ENCODE measurements around the gene KCNMA1.

KCNMA1 gene

DNA sequence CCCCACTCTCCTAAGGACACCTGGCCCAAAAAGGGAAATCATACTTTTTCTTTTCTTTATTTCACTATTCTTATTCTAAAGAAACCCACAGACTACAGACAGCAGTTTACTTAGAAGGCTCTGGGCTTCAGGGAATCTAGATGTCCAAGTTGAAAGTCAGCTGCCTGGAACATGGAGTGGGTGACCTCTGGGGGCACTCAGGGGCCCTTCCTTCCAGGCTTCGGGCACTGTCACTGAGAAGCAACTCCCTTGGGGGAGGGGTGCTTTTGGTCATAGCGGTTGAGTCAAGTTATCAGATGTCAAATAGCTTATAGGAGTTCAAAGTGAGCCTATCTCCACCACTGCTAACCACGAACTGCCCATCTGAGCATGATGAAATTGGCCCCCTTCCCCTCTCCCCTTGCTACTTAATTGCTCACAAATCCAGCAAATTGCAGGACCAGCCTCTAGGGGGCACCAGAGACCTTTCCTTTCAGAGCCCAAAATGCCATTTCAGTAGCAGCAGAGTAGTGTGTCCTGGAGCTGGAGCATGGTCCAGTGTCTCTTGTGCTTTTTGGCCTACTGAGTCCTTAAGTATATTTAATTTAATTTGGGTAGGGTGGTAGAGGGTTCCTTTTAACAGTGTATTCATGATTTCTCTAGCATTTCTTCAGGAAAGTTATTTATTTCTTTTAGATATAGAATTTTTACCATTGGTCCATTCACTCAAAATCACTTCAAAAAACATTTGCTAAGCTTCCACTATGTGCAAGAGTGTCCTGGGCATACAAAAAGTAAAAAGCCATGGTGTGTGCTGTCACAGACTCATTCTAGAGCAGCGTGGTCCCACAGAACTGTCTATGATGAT, 463.8 kb downstream of the KCNMA1 start:
- peak; percentile 79 for DNase-seq (ENCODE audit: low read depth)
- no peak overlapping the region for H3K4me3 ChIP-seq (ENCODE audit: low read depth, low read length)
- TF ChIP-seq, protein P1, sequence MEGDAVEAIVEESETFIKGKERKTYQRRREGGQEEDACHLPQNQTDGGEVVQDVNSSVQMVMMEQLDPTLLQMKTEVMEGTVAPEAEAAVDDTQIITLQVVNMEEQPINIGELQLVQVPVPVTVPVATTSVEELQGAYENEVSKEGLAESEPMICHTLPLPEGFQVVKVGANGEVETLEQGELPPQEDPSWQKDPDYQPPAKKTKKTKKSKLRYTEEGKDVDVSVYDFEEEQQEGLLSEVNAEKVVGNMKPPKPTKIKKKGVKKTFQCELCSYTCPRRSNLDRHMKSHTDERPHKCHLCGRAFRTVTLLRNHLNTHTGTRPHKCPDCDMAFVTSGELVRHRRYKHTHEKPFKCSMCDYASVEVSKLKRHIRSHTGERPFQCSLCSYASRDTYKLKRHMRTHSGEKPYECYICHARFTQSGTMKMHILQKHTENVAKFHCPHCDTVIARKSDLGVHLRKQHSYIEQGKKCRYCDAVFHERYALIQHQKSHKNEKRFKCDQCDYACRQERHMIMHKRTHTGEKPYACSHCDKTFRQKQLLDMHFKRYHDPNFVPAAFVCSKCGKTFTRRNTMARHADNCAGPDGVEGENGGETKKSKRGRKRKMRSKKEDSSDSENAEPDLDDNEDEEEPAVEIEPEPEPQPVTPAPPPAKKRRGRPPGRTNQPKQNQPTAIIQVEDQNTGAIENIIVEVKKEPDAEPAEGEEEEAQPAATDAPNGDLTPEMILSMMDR (IDR thresholded peaks at IDR 0.05; ENCODE audit: insufficient read depth, low read depth, low read length, missing control alignments): peak; percentile 89

DNA sequence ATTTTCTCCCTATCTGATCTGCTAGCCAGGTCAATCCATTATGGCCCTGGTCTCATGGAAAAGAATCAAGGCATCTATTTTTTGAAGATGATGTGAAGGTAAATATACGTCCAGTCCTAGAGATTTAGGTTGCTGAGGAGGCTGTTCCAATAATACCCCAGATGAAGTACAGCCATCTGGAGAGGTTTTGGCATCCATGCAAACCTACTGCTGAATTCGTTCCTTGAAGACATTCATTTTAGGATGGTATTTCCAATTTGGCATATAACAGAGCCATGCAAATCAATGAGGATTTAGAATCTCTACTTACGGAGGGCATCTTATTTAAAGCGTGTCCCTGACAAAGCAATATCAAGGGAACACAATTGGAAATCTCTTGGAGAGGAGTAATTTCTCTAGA, 465.5 kb downstream of the KCNMA1 start:
- DNase-seq (ENCODE audit: low read depth): no peak
- H3K4me3 ChIP-seq (ENCODE audit: low read depth, low read length): no peak overlapping the region
- TF ChIP-seq, protein P1 (IDR thresholded peaks at IDR 0.05; ENCODE audit: insufficient read depth, low read depth, low read length, missing control alignments): no peak

DNA sequence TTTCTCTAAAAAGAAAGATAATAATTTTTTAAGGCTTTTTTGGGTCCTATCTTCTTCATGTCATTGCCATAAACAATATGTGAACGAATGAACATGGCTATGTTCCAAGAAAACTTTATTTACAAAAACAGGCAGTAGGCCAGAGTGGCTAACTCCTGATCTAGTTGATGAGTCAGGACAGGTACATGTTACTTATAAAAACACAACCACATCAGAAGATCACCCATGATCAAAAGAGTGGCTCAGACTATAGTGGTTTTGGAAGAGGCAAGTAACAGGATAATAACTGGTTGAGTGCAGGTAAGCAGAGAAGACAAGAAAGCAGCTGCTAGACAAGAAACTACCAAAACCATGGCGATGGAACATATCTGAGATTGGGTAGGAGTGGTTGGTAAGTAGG, 468.7 kb downstream of the KCNMA1 start:
- TF ChIP-seq, protein P1 (IDR thresholded peaks at IDR 0.05; ENCODE audit: insufficient read depth, low read depth, low read length, missing control alignments): no peak
- no peak for DNase-seq (ENCODE audit: low read depth)
- no peak overlapping the region for H3K4me3 ChIP-seq (ENCODE audit: low read depth, low read length)

DNA sequence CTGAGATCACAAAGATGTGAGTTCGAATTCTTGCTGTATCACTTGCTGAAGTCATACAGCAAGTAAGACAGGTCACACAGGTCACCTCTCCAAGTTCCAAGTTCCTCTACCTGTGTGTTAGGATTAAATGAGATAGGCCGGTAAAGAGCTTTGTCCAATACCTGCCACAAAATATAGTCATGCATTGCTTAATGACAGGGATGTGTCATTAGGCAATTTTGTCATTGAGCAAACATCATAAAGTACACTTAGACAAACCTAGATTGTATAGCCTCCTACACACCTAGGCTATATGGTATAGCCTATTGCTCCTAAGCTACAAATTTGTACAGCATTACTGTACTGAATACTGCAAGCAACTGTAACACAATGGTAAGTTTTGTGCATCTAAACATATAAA, 469.4 kb downstream of the KCNMA1 start:
- H3K4me3 ChIP-seq (ENCODE audit: low read depth, low read length): no peak overlapping the region
- no peak for DNase-seq (ENCODE audit: low read depth)
- TF ChIP-seq, protein P1 (IDR thresholded peaks at IDR 0.05; ENCODE audit: insufficient read depth, low read depth, low read length, missing control alignments): no peak

DNA sequence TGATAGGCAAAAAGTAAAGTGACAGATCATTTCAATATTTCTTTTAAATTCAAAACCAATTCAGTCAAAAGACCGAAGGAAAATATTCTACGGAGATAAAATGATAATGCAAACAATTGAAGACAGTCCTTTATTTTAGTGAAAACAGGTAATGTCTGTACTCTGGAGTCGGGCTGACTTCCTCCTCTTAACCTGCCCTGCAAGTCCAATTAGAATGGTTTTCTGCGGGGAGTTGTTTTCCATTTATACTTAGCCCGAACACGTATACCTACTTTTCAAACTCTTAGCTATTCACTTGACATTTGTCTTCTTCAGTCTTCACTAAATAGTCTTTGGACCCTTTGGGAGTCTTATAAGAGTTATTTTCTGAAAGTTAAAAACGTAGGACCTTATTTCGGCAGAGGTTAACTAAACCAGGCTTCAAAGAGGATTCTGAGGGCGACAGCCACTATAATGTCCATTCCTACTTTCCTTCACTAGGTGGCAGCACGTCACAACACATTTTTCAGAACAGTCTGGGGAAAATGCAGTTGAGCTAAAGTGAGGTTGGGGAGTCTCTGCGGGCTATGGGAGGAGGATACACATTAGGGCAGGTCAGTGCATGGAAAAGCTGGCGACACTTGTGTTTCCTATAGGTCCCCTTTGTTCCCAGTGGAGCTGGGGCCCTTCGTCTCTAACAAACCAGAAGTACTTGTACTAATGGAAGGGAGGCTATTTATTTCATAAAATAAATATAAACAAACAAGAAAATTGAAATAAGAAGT, 472.0 kb downstream of the KCNMA1 start:
- no peak overlapping the region for H3K4me3 ChIP-seq (ENCODE audit: low read depth, low read length)
- TF ChIP-seq, protein P1 (IDR thresholded peaks at IDR 0.05; ENCODE audit: insufficient read depth, low read depth, low read length, missing control alignments): peak; percentile 66
- peak; percentile 48 for DNase-seq (ENCODE audit: low read depth)

DNA sequence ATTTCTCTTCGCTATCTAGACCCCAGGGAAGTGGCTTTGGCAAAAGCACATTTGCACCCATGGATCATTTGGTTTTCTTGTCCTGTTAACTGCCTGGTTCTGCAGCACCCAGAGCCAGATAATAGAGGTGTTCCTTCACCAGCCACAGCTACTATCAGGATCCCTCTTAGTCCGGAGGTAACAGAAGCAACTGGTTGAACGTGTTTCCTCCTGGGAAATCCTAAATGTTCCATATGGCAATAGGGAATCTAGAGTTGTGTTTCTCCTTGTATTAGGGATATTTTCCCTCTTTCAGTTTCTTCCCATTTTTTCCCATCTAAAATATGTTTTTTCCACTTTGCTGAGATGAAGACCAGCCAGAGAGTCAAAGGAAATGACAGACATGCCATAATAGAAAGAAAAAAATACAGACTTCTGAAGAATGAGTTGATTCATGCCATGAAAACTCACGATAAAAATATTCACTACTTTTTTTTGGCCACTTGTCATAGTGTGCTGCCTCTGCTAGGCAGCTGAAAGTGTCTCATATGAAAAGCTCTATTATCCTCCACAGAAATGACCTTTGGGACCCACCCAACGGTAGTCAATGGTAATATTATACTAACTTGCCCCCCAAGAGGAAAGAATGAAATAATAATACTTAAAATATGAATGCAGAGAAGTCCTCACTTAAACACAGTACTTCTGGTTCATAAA, 472.8 kb downstream of the KCNMA1 start:
- no peak overlapping the region for H3K4me3 ChIP-seq (ENCODE audit: low read depth, low read length)
- no peak for DNase-seq (ENCODE audit: low read depth)
- TF ChIP-seq, protein P1 (IDR thresholded peaks at IDR 0.05; ENCODE audit: insufficient read depth, low read depth, low read length, missing control alignments): no peak

Measured in GM12865 (cell line).